ENCODE measurements around the gene AGPAT4. TPM values are rescaled to one million over a fixed set of nuclear protein-coding genes. Genes with fewer than 3 reads are reported as not detected.
A peak's percentile ranks its signal among the peaks of the same experiment; 100 is the strongest.

AGPAT4 gene
- total RNA-seq, 3 donors from 2014 or later, result 6.5 to 12.3 (median 7.3) TPM

DNA sequence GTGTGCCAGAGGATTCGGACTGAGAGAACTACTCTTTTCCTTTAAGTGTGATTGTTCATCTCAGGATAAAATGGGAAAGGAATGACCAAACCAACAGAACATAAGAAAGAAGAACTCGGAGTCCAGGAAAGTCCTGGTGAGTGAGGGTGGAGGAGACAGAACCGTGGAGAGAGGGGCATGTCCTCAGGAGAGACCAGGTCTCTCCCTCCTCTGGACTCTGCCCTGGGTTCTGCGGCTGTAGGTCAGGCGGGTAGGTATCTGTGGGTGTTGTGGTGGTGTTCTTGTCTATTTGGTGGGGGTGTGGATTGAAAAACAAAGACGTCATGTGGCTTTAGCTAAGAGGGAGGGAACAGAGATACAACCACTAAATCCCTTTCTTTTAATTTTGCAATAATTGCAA lies 29.1 kb upstream of the AGPAT4 start:
- H3K36me3 ChIP-seq (ENCODE audit: low read depth), result no peaks in the 10 kb centered on the region
- no peak for TF ChIP-seq CTCF (IDR thresholded peaks at IDR 0.05)
- no peaks in the 10 kb centered on the region for H3K9me3 ChIP-seq
- no peak overlapping the region for H3K4me3 ChIP-seq
- ATAC-seq, result no peak
- DNase-seq, result no peak
- no peaks in the 10 kb centered on the region for H3K4me1 ChIP-seq (ENCODE audit: low read depth)
- intact Hi-C loops (cut with DNase I, micrococcal nuclease), result no loop called here

DNA sequence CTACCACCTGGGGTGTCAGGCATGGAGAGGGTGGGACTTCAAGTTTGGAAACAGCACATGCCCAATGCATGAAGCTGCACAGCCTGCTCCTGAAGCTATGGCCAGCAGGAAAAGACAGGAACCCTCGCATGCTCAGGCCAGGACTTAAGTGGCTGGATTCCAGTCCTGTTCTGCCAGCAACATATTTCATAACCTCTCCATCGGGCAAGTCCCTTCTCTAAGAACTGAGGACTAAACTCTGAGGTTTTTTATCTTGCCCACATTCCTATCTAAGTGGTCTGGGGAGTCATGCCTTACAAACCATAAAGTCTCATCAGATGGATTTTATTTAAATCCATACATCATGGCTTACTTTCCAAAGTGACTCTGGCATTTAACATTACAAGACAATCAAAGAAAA lies 27.5 kb upstream of the AGPAT4 start:
- Histone ChIP-seq H3K4me1 (ENCODE audit: low read depth) (no peaks in the 10 kb centered on the region), H3K9me3 (no peaks in the 10 kb centered on the region), H3K36me3 (ENCODE audit: low read depth) (no peaks in the 10 kb centered on the region), H3K4me3 (no peak overlapping the region)
- intact Hi-C loops (cut with DNase I, micrococcal nuclease), result no loop called here
- ATAC-seq (no peak), DNase-seq (no peak)
- TF ChIP-seq CTCF (IDR thresholded peaks at IDR 0.05), result no peak

- H3K9me3 ChIP-seq, result no peaks in the 10 kb centered on the region
- intact Hi-C loops (cut with DNase I, micrococcal nuclease), result no loop called here
- no peak for TF ChIP-seq CTCF (IDR thresholded peaks at IDR 0.05)
- no peaks in the 10 kb centered on the region for H3K36me3 ChIP-seq (ENCODE audit: low read depth)
- no peak overlapping the region for H3K4me3 ChIP-seq
- DNase-seq, result no peak
- H3K4me1 ChIP-seq (ENCODE audit: low read depth), result no peaks in the 10 kb centered on the region
- ATAC-seq, result no peak
Observed at GRCh38 chr6:161300823-161301222, 27.0 kb upstream of the AGPAT4 start.

DNA sequence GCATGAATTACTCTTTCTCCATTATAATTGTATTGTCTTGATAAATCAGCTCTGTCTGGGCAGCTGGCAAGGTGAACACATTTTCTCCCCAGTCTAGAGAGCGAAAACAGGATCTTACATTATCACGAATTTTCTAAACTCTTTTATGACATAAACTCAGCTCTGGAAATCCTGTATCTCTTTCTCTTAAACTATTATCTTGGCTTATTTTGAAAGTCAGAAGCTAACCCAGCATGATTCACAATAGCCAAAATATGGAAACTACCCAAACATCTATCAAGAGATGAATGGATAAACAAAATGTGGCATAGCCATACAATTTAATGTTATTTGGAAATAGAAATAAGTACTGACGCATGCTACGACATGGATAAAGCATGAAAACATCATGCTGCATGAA lies 25.9 kb upstream of the AGPAT4 start:
- no peaks in the 10 kb centered on the region for H3K9me3 ChIP-seq
- no peak overlapping the region for H3K4me3 ChIP-seq
- H3K4me1 ChIP-seq (ENCODE audit: low read depth), result no peaks in the 10 kb centered on the region
- DNase-seq, result no peak
- TF ChIP-seq CTCF (IDR thresholded peaks at IDR 0.05), result no peak
- intact Hi-C loops (cut with DNase I, micrococcal nuclease), result no loop called here
- no peak for ATAC-seq
- no peaks in the 10 kb centered on the region for H3K36me3 ChIP-seq (ENCODE audit: low read depth)

DNA sequence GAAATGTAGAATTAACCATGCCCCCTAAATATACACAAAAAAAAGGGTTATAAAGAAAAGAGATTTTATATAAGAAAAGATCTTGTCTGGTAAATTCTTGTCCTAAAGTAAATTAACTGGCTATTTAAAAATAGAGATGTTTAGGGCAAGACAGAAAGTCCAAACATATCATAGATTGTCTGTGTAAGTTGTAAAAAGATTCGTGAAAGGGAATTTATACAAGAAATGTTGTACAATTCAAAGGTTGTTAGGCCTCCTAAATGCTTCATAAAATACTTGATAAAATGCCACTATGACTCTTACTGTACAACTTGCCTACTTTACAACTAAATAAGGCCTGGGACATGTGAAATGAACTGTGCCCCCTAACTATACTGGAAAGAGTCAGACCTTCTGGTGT lies 21.9 kb upstream of the AGPAT4 start:
- no peaks in the 10 kb centered on the region for H3K36me3 ChIP-seq (ENCODE audit: low read depth)
- H3K9me3 ChIP-seq, result no peaks in the 10 kb centered on the region
- intact Hi-C loops (cut with DNase I, micrococcal nuclease), result no loop called here
- H3K4me1 ChIP-seq (ENCODE audit: low read depth), result no peaks in the 10 kb centered on the region
- no peak for TF ChIP-seq CTCF (IDR thresholded peaks at IDR 0.05)
- ATAC-seq (peak; percentile 35), DNase-seq (no peak)
- H3K4me3 ChIP-seq, result no peak overlapping the region

DNA sequence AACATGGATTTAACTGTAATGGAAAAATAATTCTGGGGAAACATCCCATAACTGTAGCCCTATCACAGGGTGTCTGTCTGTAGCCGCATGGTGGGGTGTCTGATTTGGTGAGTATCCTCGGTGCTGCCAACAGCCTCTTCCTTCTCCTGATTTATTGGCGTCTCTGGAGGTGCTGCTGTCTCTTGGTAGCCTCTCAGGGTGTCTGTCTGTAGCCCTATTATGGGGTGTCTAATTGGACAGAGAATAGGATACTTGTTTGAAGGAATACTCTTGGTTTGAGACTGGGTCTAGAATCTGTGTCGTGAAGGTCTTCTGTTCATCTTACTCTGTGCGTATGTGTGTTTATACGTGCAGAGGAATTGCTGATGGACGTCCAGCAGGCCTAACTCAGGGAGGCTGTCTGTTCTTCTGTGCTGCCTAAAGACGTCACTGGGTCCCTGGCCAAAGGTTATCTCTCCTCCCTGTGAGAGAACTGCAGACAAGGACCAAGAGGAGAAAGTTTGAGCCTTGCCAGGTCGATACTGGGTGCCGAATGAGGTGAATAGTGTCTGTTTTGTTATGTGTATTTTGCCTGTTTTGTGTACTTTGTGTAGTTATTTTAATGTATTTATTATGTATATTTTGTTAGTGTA lies 18.9 kb upstream of the AGPAT4 start:
- TF ChIP-seq CTCF (IDR thresholded peaks at IDR 0.05), result no peak
- DNase-seq, result no peak
- Histone ChIP-seq H3K4me1 (ENCODE audit: low read depth) (no peaks in the 10 kb centered on the region), H3K9me3 (no peaks in the 10 kb centered on the region), H3K36me3 (ENCODE audit: low read depth) (no peaks in the 10 kb centered on the region), H3K4me3 (no peak overlapping the region)
- intact Hi-C loops (cut with DNase I, micrococcal nuclease), result no loop called here
- no peak for ATAC-seq
